Measurements from ENCODE around the gene SAMD10. TPM values are rescaled to one million over a fixed set of nuclear protein-coding genes. Genes with fewer than 3 reads are reported as not detected.

SAMD10 gene
- total and polyA plus RNA-seq, 10 of the 15 experiments (the other 5 are each of a cell fraction or from before 2014, with no cell fraction given), result 1.3 to 51.4 (median 17.9) TPM

- no peak for TF ChIP-seq TCF12 (IDR thresholded peaks at IDR 0.05; ENCODE audit: low read depth, low read length)
- no peak for TF ChIP-seq GABPA (IDR thresholded peaks at IDR 0.05; ENCODE audit: low read depth)
- TF ChIP-seq RAD51 (IDR thresholded peaks at IDR 0.05), result no peak
Measured at GRCh38 chr20:63957690-63958441, 21.6 kb downstream of the SAMD10 start (continued).

- Histone ChIP-seq H3K79me2 (ENCODE audit: control insufficient read depth, insufficient read depth, low read length) (peaks cover 28% of the 10 kb centered on the region), H3K36me3 (ENCODE audit: control insufficient read depth in 2 of 2, insufficient read depth in 2 of 2, low read length in 1 of 2) (peaks cover 0 to 3% of the 10 kb centered on the region in 2 experiments; a peak in 2 of 4 replicates), H2AFZ (ENCODE audit: control insufficient read depth, low read depth, low read length) (peak overlapping the region; percentile 58), H3K27me3 (replicated peaks in 1 of 2; ENCODE audit: control insufficient read depth in 2 of 2, insufficient read depth in 2 of 2, low read length in 1 of 2) (no peaks in the 10 kb centered on the region), H3K4me2 (ENCODE audit: control insufficient read depth, insufficient read depth) (peak overlapping the region; percentile 86), H3K4me1 (ENCODE audit: control insufficient read depth, insufficient read depth, low read length) (peaks cover 7% of the 10 kb centered on the region), H4K20me1 (ENCODE audit: control insufficient read depth, insufficient read depth) (peaks cover 3% of the 10 kb centered on the region; the same call in 1 of the 2 replicates), H3K27ac (ENCODE audit: control insufficient read depth, insufficient read depth) (peak overlapping the region; percentile 72), H3K9ac (ENCODE audit: control insufficient read depth, insufficient read depth, low read length) (peak overlapping the region; percentile 61), H3K4me3 (peak overlapping the region; percentile 43), H3K9me3 (replicated peaks; ENCODE audit: control insufficient read depth, insufficient read depth, low read length) (no peaks in the 10 kb centered on the region)
- DNase-seq (ENCODE audit: low read depth, low spot score) (no peak), ATAC-seq (peak; percentile 74), FAIRE-seq (peak; percentile 7)
- under 1% methylated on average over 27 of the region's 28 CpGs for WGBS (ENCODE audit: insufficient coverage, insufficient replicate concordance, low lambda C conversion rate, missing lambda C conversion rate)
- in situ Hi-C loops (cut with MboI) (no loop called here), intact Hi-C loops (cut with micrococcal nuclease; ENCODE audit: unreplicated experiment) (loop anchor here (2.0 to 5.0 kb wide), 3 partner anchors 16 to 250 kb away; partner anchors contain the start of gene ARFRP1)
- ChIA-PET POLR2A (interaction anchor here (1.1 to 2.4 kb wide), 4 partner anchors 11 to 106 kb away, joined by 3 to 11 read pairs (median 4); partner anchors contain the start of gene PRPF6), RAD21 (ENCODE audit: unreplicated experiment) (interaction anchor here (0.6 to 2.2 kb wide), 6 partner anchors 16 to 106 kb away, joined by 3 to 10 read pairs (median 6); partner anchors contain the start of genes PRPF6 and TCEA2), SMC1A (ENCODE audit: uncharacterized antibody, unreplicated experiment) (interaction anchor here (2.7 kb wide), 1 partner anchor 16 kb away, joined by 7 read pairs; no protein-coding TSS in a partner anchor), CTCF (interaction anchor here (0.7 to 1.8 kb wide), 3 partner anchors 16 to 100 kb away, joined by 3 to 12 read pairs (median 4); no protein-coding TSS in a partner anchor)
- BruUV-seq (replicated peaks), result no TSS peak
- TF ChIP-seq NR2F1 (conservative IDR thresholded peaks at IDR 0.05) (no peak), EP300 (IDR thresholded peaks at IDR 0.05; ENCODE audit: borderline replicate concordance in 1 of 2, control insufficient read depth in 1 of 2, low read depth in 2 of 2, low read length in 2 of 2) (no peak), ZNF217 (IDR thresholded peaks at IDR 0.05) (no peak), SIN3A (IDR thresholded peaks at IDR 0.05; ENCODE audit: low read depth, low read length) (no peak), RB1 (IDR thresholded peaks at IDR 0.05; ENCODE audit: borderline replicate concordance) (no peak), SUPT20H (IDR thresholded peaks at IDR 0.05; ENCODE audit: borderline replicate concordance, control insufficient read depth, low read depth, low read length) (no peak), HDAC6 (IDR thresholded peaks at IDR 0.05; ENCODE audit: unreplicated experiment) (no peak), YBX1 (IDR thresholded peaks at IDR 0.05) (no peak), CREB1 (IDR thresholded peaks at IDR 0.05; ENCODE audit: low read depth) (no peak), SREBF2 (IDR thresholded peaks at IDR 0.05; ENCODE audit: low read length) (no peak), JUNB (IDR thresholded peaks at IDR 0.05) (no peak), ZNF622 (IDR thresholded peaks at IDR 0.05) (no peak), ZNF384 (IDR thresholded peaks at IDR 0.05; ENCODE audit: borderline replicate concordance, low read depth, low read length) (no peak), BMI1 (IDR thresholded peaks at IDR 0.05; ENCODE audit: borderline replicate concordance) (no peak), ZNF24 (IDR thresholded peaks at IDR 0.05) (no peak)
- TF ChIP-seq, protein P1, sequence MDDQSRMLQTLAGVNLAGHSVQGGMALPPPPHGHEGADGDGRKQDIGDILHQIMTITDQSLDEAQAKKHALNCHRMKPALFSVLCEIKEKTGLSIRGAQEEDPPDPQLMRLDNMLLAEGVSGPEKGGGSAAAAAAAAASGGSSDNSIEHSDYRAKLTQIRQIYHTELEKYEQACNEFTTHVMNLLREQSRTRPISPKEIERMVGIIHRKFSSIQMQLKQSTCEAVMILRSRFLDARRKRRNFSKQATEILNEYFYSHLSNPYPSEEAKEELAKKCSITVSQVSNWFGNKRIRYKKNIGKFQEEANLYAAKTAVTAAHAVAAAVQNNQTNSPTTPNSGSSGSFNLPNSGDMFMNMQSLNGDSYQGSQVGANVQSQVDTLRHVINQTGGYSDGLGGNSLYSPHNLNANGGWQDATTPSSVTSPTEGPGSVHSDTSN (IDR thresholded peaks at IDR 0.05; ENCODE audit: insufficient replicate concordance, low read depth, low read length), result no peak
- TF ChIP-seq, protein P2, sequence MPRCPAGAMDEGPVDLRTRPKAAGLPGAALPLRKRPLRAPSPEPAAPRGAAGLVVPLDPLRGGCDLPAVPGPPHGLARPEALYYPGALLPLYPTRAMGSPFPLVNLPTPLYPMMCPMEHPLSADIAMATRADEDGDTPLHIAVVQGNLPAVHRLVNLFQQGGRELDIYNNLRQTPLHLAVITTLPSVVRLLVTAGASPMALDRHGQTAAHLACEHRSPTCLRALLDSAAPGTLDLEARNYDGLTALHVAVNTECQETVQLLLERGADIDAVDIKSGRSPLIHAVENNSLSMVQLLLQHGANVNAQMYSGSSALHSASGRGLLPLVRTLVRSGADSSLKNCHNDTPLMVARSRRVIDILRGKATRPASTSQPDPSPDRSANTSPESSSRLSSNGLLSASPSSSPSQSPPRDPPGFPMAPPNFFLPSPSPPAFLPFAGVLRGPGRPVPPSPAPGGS (IDR thresholded peaks at IDR 0.05; ENCODE audit: borderline replicate concordance, insufficient read depth, low read depth, low read length, poor library complexity, severe bottlenecking), result peak; percentile 37
Measured at GRCh38 chr20:63957004-63957689, 22.3 kb downstream of the SAMD10 start.

All from GM12878 (cell line).